HCT116 (cell line): Measurements from ENCODE around the gene SLC2A13. TPM values are rescaled to one million over a fixed set of nuclear protein-coding genes. Genes with fewer than 3 reads are reported as not detected.

Experiments used
- ATAC-seq: fragments of 200-7000 bp; cut with Tn5 transposase; 2 replicates; pipeline ENCODE4 v1.9.1; 2020; ENCODE audit warnings: mild to moderate bottlenecking, moderate library complexity
- BruUV-seq: library from RNA; stranded (reverse); fragments of 400-500 nt; replicated peaks from 2 replicates; lab custom pipeline; 2021; lab: Mats Ljungman, UMichigan
- CTCF ChIA-PET: fragments of 300-600 bp; sonication (Branson Sonifier 250); formaldehyde crosslinking; loops from one replicate; lab custom pipeline; 2021; ENCODE audit warnings: antibody characterized with exemption; lab: Charles Lee
- POLR2A ChIA-PET: fragments of 300-600, 350-600 bp; sonication (Branson Sonifier 250); formaldehyde crosslinking; loops from one replicate; lab custom pipeline; 2021; ENCODE audit warnings: antibody characterized with exemption; lab: Charles Lee
- RAD21 ChIA-PET, 2 experiments: fragments of 300-600 bp; sonication (Branson Sonifier 250); formaldehyde crosslinking; loops; one replicate each; lab custom pipeline; 2023; ENCODE audit warnings: low total read pairs in 2 of 2; ENCODE audit not compliant: uncharacterized antibody in 2 of 2, unreplicated experiment in 2 of 2, low non-redundant PET in 1 of 2; lab: Charles Lee
- DNase-seq: peaks from one replicate; pipeline ENCODE4 v3.0.0-alpha.2; 2010; ENCODE audit warnings: low read depth, low spot score
- H2AFZ ChIP-seq: fragments of 200-600 bp; shearing (Covaris generic), sonication (generic); 2 replicates; pipeline ENCODE4 v1.6.1; 2017; ENCODE audit warnings: low read depth, mixed run types, mixed read lengths, antibody characterized with exemption, low read length; ENCODE audit not compliant: poor library complexity, severe bottlenecking
- H3K27ac ChIP-seq: 2 replicates; pipeline ENCODE4 v1.5.1; 2012; ENCODE audit warnings: low read depth, low read length
- H3K27me3 ChIP-seq: fragments of 200-600 bp; sonication (generic); 2 replicates; pipeline ENCODE4 v1.6.1; 2016; ENCODE audit warnings: mixed run types, low read length, mixed read lengths; ENCODE audit not compliant: insufficient read depth
- H3K36me3 ChIP-seq, 2 experiments: fragments of 200-500 bp in 1 of 2; fragments of 200-600 bp in 1 of 2; sonication (Bioruptor generic) in 1 of 2; sonication (generic) in 1 of 2; 2 replicates each; pipeline versions ENCODE4 v1.5.1 to v1.6.1; 2014 to 2016; ENCODE audit warnings: low read length in 2 of 2, inconsistent platforms in 1 of 2, mixed read lengths in 1 of 2, mixed run types in 1 of 2; ENCODE audit not compliant: insufficient read depth in 2 of 2, control insufficient read depth in 1 of 2
- H3K4me1 ChIP-seq, 2 experiments: fragments of 200-600 bp in 1 of 2; sonication (generic) in 1 of 2; 2 replicates each; pipeline versions ENCODE4 v1.5.1 to v1.6.1; 2012 to 2017; ENCODE audit warnings: low read length in 2 of 2, inconsistent platforms in 1 of 2, mild to moderate bottlenecking in 1 of 2, mixed read lengths in 1 of 2, mixed run types in 1 of 2, moderate library complexity in 1 of 2; ENCODE audit not compliant: insufficient read depth in 2 of 2, control insufficient read depth in 1 of 2
- H3K4me2 ChIP-seq: fragments of 200-600 bp; sonication (generic); 2 replicates; pipeline ENCODE4 v1.6.1; 2017; ENCODE audit warnings: mixed run types, low read length, mixed read lengths
- H3K4me3 ChIP-seq, 2 experiments: fragments of 200-600 bp in 1 of 2; sonication (generic) in 1 of 2; replicated peaks in 1 of 2; 2 replicates each; pipeline ENCODE4 v1.5.1; 2011 to 2016; ENCODE audit warnings: low read length in 2 of 2, control low read depth in 1 of 2, low read depth in 1 of 2, mild to moderate bottlenecking in 1 of 2, mixed read lengths in 1 of 2, mixed run types in 1 of 2
- H3K79me2 ChIP-seq: fragments of 200-600 bp; sonication (generic); 2 replicates; pipeline ENCODE4 v1.6.1; 2017; ENCODE audit warnings: mild to moderate bottlenecking, mixed run types, low read length, moderate library complexity, mixed read lengths; ENCODE audit not compliant: insufficient read depth
- H3K9ac ChIP-seq: fragments of 200-600 bp; sonication (generic); 2 replicates; pipeline ENCODE4 v1.6.1; 2016; ENCODE audit warnings: low read length, mixed read lengths
- H3K9me2 ChIP-seq: fragments of 200-600 bp; sonication (generic), shearing (Covaris generic); 2 replicates; pipeline ENCODE4 v1.6.1; 2017; ENCODE audit warnings: mixed run types, mild to moderate bottlenecking, moderate library complexity; ENCODE audit not compliant: insufficient read depth
- H3K9me3 ChIP-seq, 2 experiments: fragments of 200-500 bp in 1 of 2; fragments of 200-600 bp in 1 of 2; sonication (Bioruptor generic) in 1 of 2; sonication (generic) in 1 of 2; 2 replicates each; pipeline ENCODE4 v1.6.1; 2014 to 2017; ENCODE audit warnings: low read length in 2 of 2, mixed read lengths in 2 of 2, inconsistent platforms in 1 of 2, low read depth in 1 of 2, mild to moderate bottlenecking in 1 of 2, mixed run types in 1 of 2, moderate library complexity in 1 of 2; ENCODE audit not compliant: control insufficient read depth in 1 of 2, insufficient read depth in 1 of 2
- H4K20me1 ChIP-seq: fragments of 200-600 bp; sonication (generic), shearing (Covaris generic); 2 replicates; pipeline ENCODE4 v1.6.1; 2017; ENCODE audit warnings: mixed run types, mild to moderate bottlenecking, moderate library complexity; ENCODE audit not compliant: insufficient read depth
- CBX3 ChIP-seq: IDR thresholded peaks from 2 replicates; pipeline ENCODE4 v1.6.1; 2012; ENCODE audit warnings: low read depth
- CEBPB ChIP-seq: IDR thresholded peaks from 2 replicates; pipeline ENCODE4 v1.6.1; 2012; ENCODE audit warnings: low read depth
- EGR1 ChIP-seq: IDR thresholded peaks from 2 replicates; pipeline ENCODE4 v1.6.1; 2012; ENCODE audit warnings: low read depth
- ELF1 ChIP-seq: IDR thresholded peaks from 2 replicates; pipeline ENCODE4 v1.6.1; 2012; ENCODE audit warnings: low read depth, borderline replicate concordance
- EZH2 ChIP-seq: fragments of 200-600 bp; sonication (generic); IDR thresholded peaks from 2 replicates; pipeline ENCODE4 v1.6.1; 2017; ENCODE audit warnings: antibody characterized with exemption, mixed run types
- EZH2phosphoT487 ChIP-seq: fragments of 200-600 bp; IDR thresholded peaks from 2 replicates; pipeline ENCODE4 v1.6.1; 2018; ENCODE audit warnings: antibody characterized with exemption, borderline replicate concordance
- FOSL1 ChIP-seq: IDR thresholded peaks from 2 replicates; pipeline ENCODE4 v1.6.1; 2012; ENCODE audit warnings: low read depth
- JUND ChIP-seq: IDR thresholded peaks from 2 replicates; pipeline ENCODE4 v1.6.1; 2012
- POLR2A ChIP-seq: IDR thresholded peaks from 2 replicates; pipeline ENCODE4 v1.7.0; 2011; ENCODE audit warnings: borderline replicate concordance; ENCODE audit not compliant: insufficient read depth, insufficient read length; ENCODE audit errors: extremely low read depth
- POLR2AphosphoS5 ChIP-seq: IDR thresholded peaks from 2 replicates; pipeline ENCODE4 v1.6.1; 2011; ENCODE audit warnings: mild to moderate bottlenecking, low read depth, low read length, moderate library complexity
- RAD21 ChIP-seq: IDR thresholded peaks from 2 replicates; pipeline ENCODE4 v1.6.1; 2012; ENCODE audit warnings: low read depth, mild to moderate bottlenecking
- SIN3A ChIP-seq: IDR thresholded peaks from 2 replicates; pipeline ENCODE4 v1.6.1; 2012; ENCODE audit warnings: low read depth
- SP1 ChIP-seq: IDR thresholded peaks from 2 replicates; pipeline ENCODE4 v1.6.1; 2012; ENCODE audit warnings: low read depth
- SRF ChIP-seq: IDR thresholded peaks from 2 replicates; pipeline ENCODE4 v1.6.1; 2012; ENCODE audit warnings: low read depth
- TCF7L2 ChIP-seq: IDR thresholded peaks from 2 replicates; pipeline ENCODE4 v1.7.0; 2011; ENCODE audit warnings: borderline replicate concordance, inconsistent platforms; ENCODE audit not compliant: insufficient read depth, insufficient read length; ENCODE audit errors: extremely low read depth
- YY1 ChIP-seq: IDR thresholded peaks from 2 replicates; pipeline ENCODE4 v1.6.1; 2011; ENCODE audit warnings: low read length, low read depth, moderate library complexity, mild to moderate bottlenecking; ENCODE audit not compliant: insufficient replicate concordance; ENCODE audit errors: extremely low read depth
- ZFX ChIP-seq: fragments of 450-650 bp; IDR thresholded peaks from 2 replicates; pipeline ENCODE4 v1.6.1; 2017
- ZNF274 ChIP-seq: fragments of 200-500 bp; sonication (Bioruptor generic); IDR thresholded peaks from 2 replicates; pipeline ENCODE4 v1.6.1; 2014; ENCODE audit warnings: mild to moderate bottlenecking, low read depth, low read length, inconsistent platforms
- intact Hi-C: fragments of 100-400 bp; cut with micrococcal nuclease; formaldehyde crosslinking; loops from 2 replicates; pipeline ENCODE4 v1.10.0; 2022
- total RNA-seq: library from RNA; stranded (reverse); gene quantifications from one replicate; pipeline ENCODE4 v1.2.1, GENCODE V29; 2021; ENCODE audit not compliant: unreplicated experiment
- TF ChIP-seq, protein P1 (sequence below): IDR thresholded peaks from 2 replicates; pipeline ENCODE4 v1.6.1; 2012
- TF ChIP-seq, protein P2 (sequence below): IDR thresholded peaks from 2 replicates; pipeline ENCODE4 v1.6.1; 2012

The SLC2A13 gene
- total RNA-seq, 1 experiment from 2014 or later: 6.8 TPM

DNA sequence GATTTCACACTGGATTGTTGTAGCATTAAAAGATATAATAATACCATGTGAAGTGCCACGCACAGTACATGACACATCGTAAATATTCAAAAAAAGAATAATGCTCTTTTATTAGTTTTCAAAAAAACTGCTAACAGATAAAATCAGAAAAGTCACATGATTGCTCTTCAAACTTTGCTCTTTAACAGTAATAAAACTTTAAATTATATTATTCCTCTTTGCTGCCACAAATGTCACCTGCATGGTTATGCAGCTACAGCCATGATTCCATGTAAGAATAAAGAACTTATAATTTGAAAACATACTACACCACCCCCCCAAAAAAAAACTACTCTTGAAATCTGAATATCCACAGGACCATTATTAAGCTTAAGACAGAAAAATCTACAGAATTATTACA lies 90.0 kb downstream of the SLC2A13 start:
- CTCF ChIA-PET: no interaction called here
- POLR2A ChIA-PET: no interaction called here
- H3K9ac ChIP-seq: no peak overlapping the region
- ATAC-seq (no peak), DNase-seq (no peak)
- H3K4me3 ChIP-seq: no peak overlapping the region
- H3K79me2 ChIP-seq: no peaks in the 10 kb centered on the region
- no TSS peak for BruUV-seq
- no peak overlapping the region for H2AFZ ChIP-seq
- no peaks in the 10 kb centered on the region for H4K20me1 ChIP-seq
- peaks cover 0 to 6% of the 10 kb centered on the region in 2 experiments; a peak in 1 of 4 replicates for H3K4me1 ChIP-seq
- no peaks in the 10 kb centered on the region for H3K9me3 ChIP-seq
- RAD21 ChIA-PET: no interaction called here
- no peaks in the 10 kb centered on the region for H3K9me2 ChIP-seq
- H3K27me3 ChIP-seq: no peaks in the 10 kb centered on the region
- no peak overlapping the region for H3K4me2 ChIP-seq
- intact Hi-C loops: no loop called here
- H3K36me3 ChIP-seq: no peaks in the 10 kb centered on the region
- TF ChIP-seq EGR1: no peak
- TF ChIP-seq, all 23 proteins: peak for 0
- no peak overlapping the region for H3K27ac ChIP-seq

DNA sequence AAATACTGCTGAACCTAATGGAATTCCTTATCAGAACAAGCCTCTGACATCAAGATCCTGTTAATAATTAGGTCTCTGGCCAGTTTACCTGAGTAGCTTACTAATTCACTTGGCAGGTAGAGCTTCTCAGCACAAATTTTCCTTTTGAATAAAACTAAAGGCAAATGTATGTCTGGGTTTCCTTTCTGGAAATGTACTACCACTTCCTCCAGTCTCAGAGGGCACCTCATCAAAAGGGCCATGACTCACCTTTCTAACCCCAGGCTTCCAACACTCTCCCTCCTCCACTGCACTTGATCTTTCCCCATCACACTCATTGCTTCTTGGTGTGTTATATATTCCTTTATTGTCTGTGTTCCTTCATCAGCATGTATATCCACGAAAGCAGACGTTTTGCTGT lies 90.5 kb downstream of the SLC2A13 start:
- Histone ChIP-seq H3K36me3 (no peaks in the 10 kb centered on the region), H3K9me2 (no peaks in the 10 kb centered on the region), H4K20me1 (no peaks in the 10 kb centered on the region), H3K4me1 (peaks cover 0 to 6% of the 10 kb centered on the region in 2 experiments; a peak in 1 of 4 replicates), H3K27ac (no peak overlapping the region), H3K4me3 (no peak overlapping the region), H3K9ac (no peak overlapping the region), H3K4me2 (no peak overlapping the region), H3K9me3 (no peaks in the 10 kb centered on the region), H3K79me2 (no peaks in the 10 kb centered on the region), H2AFZ (no peak overlapping the region), H3K27me3 (no peaks in the 10 kb centered on the region)
- DNase-seq (no peak), ATAC-seq (no peak)
- intact Hi-C loops: no loop called here
- TF ChIP-seq CEBPB (no peak), POLR2AphosphoS5 (no peak), FOSL1 (no peak), EZH2 (no peak), SRF (no peak), SIN3A (no peak), ELF1 (no peak), SP1 (no peak), POLR2A (no peak), ZFX (no peak), TCF7L2 (no peak), JUND (no peak), CBX3 (no peak), EZH2phosphoT487 (no peak), YY1 (no peak), ZNF274 (no peak), RAD21 (no peak)
- TF ChIP-seq, protein P1, sequence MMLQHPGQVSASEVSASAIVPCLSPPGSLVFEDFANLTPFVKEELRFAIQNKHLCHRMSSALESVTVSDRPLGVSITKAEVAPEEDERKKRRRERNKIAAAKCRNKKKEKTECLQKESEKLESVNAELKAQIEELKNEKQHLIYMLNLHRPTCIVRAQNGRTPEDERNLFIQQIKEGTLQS: no peak
- TF ChIP-seq, protein P2, sequence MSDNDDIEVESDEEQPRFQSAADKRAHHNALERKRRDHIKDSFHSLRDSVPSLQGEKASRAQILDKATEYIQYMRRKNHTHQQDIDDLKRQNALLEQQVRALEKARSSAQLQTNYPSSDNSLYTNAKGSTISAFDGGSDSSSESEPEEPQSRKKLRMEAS: no peak
- CTCF ChIA-PET: no interaction called here
- POLR2A ChIA-PET: no interaction called here
- RAD21 ChIA-PET: no interaction called here
- BruUV-seq: no TSS peak
